Ascending aorta (tissue), 2 donors: ENCODE measurements around the gene ARHGAP19. TPM values are rescaled to one million over a fixed set of nuclear protein-coding genes. Genes with fewer than 3 reads are reported as not detected.
A peak's percentile ranks its signal among the peaks of the same experiment; 100 is the strongest.

Experiments
- DNase-seq, 2 donors: peaks; one replicate each; pipeline ENCODE4 v3.0.0-alpha.2; 2019; ENCODE audit warnings: low spot score in 2 of 2
- H3K27ac ChIP-seq, 2 donors: fragments of 200-600 bp; sonication (generic); one replicate each; pipeline ENCODE4 v1.5.1; 2016 to 2017; ENCODE audit warnings: mild to moderate bottlenecking in 1 of 2
- H3K27me3 ChIP-seq: fragments of 200-600 bp; sonication (generic); one replicate; pipeline ENCODE4 v1.5.1; 2017
- H3K36me3 ChIP-seq, 2 donors: fragments of 200-600 bp; sonication (generic); one replicate each; pipeline ENCODE4 v1.5.1; 2016
- H3K4me1 ChIP-seq, 2 donors: fragments of 200-600 bp; sonication (generic); one replicate each; pipeline ENCODE4 v1.5.1; 2016 to 2017; ENCODE audit warnings: mild to moderate bottlenecking in 1 of 2
- H3K4me3 ChIP-seq, 2 donors: fragments of 200-600 bp; sonication (generic); one replicate each; pipeline ENCODE4 v1.5.1; 2016 to 2017; ENCODE audit warnings: mild to moderate bottlenecking in 1 of 2
- H3K9me3 ChIP-seq, 2 donors: fragments of 200-600 bp; sonication (generic); one replicate each; pipeline ENCODE4 v1.5.1; 2016
- CTCF ChIP-seq, 3 experiments: fragments of 200-600 bp in 2 of 3; fragments of 450-650 bp in 1 of 3; sonication (generic) in 2 of 3; IDR thresholded peaks; one replicate each; pipeline ENCODE4 v1.5.1; 2016 to 2019; ENCODE audit warnings: antibody characterized with exemption in 3 of 3, mild to moderate bottlenecking in 1 of 3, moderate library complexity in 1 of 3
- intact Hi-C: fragments of 100-400 bp; cut with DNase I; formaldehyde crosslinking; loops from one replicate; pipeline ENCODE4 v1.15.1; 2023
- total RNA-seq: library from RNA; depleted of rRNA; stranded (reverse); fragments of >200 nt; gene quantifications from one replicate; pipeline ENCODE4 v1.1.0, GENCODE V29; 2016

The ARHGAP19 gene
- total RNA-seq, 1 donor from 2014 or later, result 4.5 TPM

GRCh38 chr10:97280783-97281182 is 11.7 kb downstream of the ARHGAP19 start:
- Histone ChIP-seq H3K4me1 (peaks cover 9 to 13% of the 10 kb centered on the region in 2 donors), H3K36me3 (no peaks in the 10 kb centered on the region), H3K27me3 (no peaks in the 10 kb centered on the region), H3K4me3 (no peak overlapping the region), H3K27ac (no peak overlapping the region), H3K9me3 (no peaks in the 10 kb centered on the region)
- intact Hi-C loops, result no loop called here
- TF ChIP-seq CTCF (IDR thresholded peaks at IDR 0.05), result no peak
- DNase-seq, result no peak

GRCh38 chr10:97279121-97279815 is 13.2 kb downstream of the ARHGAP19 start:
- peaks cover 9 to 16% of the 10 kb centered on the region in 2 donors for H3K4me1 ChIP-seq
- intact Hi-C loops, result loop anchor here (2.0 kb wide), 2 partner anchors 14 to 76 kb away; partner anchors contain the start of gene ARHGAP19
- DNase-seq, result no peak
- peak overlapping the region; percentile 40 to 66 for H3K27ac ChIP-seq
- H3K36me3 ChIP-seq, result no peaks in the 10 kb centered on the region
- TF ChIP-seq CTCF (IDR thresholded peaks at IDR 0.05), result no peak
- no peaks in the 10 kb centered on the region for H3K27me3 ChIP-seq
- H3K9me3 ChIP-seq, result no peaks in the 10 kb centered on the region
- H3K4me3 ChIP-seq, result no peak overlapping the region

- Histone ChIP-seq H3K27ac (peak overlapping the region; percentile 40 to 66), H3K9me3 (no peaks in the 10 kb centered on the region), H3K4me1 (peaks cover 9 to 16% of the 10 kb centered on the region in 2 donors), H3K4me3 (no peak overlapping the region), H3K27me3 (no peaks in the 10 kb centered on the region), H3K36me3 (no peaks in the 10 kb centered on the region)
- DNase-seq, result no peak
- peak; percentile 53 to 67 (median 56) for TF ChIP-seq CTCF (IDR thresholded peaks at IDR 0.05)
- intact Hi-C loops, result loop anchor here (2.0 kb wide), 2 partner anchors 14 to 76 kb away; partner anchors contain the start of gene ARHGAP19
Observed at GRCh38 chr10:97278491-97278989, 13.9 kb downstream of the ARHGAP19 start.

GRCh38 chr10:97277551-97277950 is 14.9 kb downstream of the ARHGAP19 start:
- Histone ChIP-seq H3K27ac (no peak overlapping the region), H3K9me3 (no peaks in the 10 kb centered on the region), H3K4me3 (no peak overlapping the region), H3K4me1 (peaks cover 9 to 16% of the 10 kb centered on the region in 2 donors), H3K36me3 (no peaks in the 10 kb centered on the region), H3K27me3 (no peaks in the 10 kb centered on the region)
- TF ChIP-seq CTCF (IDR thresholded peaks at IDR 0.05), result no peak
- DNase-seq, result no peak
- intact Hi-C loops, result no loop called here

- TF ChIP-seq CTCF (IDR thresholded peaks at IDR 0.05), result no peak
- Histone ChIP-seq H3K4me1 (peaks cover 9 to 16% of the 10 kb centered on the region in 2 donors), H3K4me3 (no peak overlapping the region), H3K9me3 (no peaks in the 10 kb centered on the region), H3K27ac (no peak overlapping the region), H3K36me3 (no peaks in the 10 kb centered on the region), H3K27me3 (no peaks in the 10 kb centered on the region)
- intact Hi-C loops, result no loop called here
- DNase-seq, result no peak
Observed at GRCh38 chr10:97274828-97275227, 17.6 kb downstream of the ARHGAP19 start.
